ENCODE data around the gene GRIK2. TPM values are rescaled to one million over a fixed set of nuclear protein-coding genes. Genes with fewer than 3 reads are reported as not detected.
A peak's percentile ranks its signal among the peaks of the same experiment; 100 is the strongest.

GRIK2 gene
- total and polyA plus RNA-seq, 2 donors (not counting 3 experiments of a cell fraction or from before 2014, with no cell fraction given): not detected

- intact Hi-C loops (cut with micrococcal nuclease) (no loop called here), dilution Hi-C loops (cut with MboI; ENCODE audit: extremely low pct_ligation_motif_present, low sequenced_read_pairs) (no loop called here)
- peak; percentile 56 for FAIRE-seq
- TF ChIP-seq MAX (IDR thresholded peaks at IDR 0.05; ENCODE audit: insufficient read depth, insufficient read length) (no peak), GATA2 (IDR thresholded peaks at IDR 0.05; ENCODE audit: insufficient read depth, insufficient read length, low read depth, low read length) (no peak), POLR2A (IDR thresholded peaks at IDR 0.05; ENCODE audit: low read depth, low read length) (no peak), POLR2AphosphoS5 (IDR thresholded peaks at IDR 0.05; ENCODE audit: insufficient read depth, low read depth, low read length) (no peak), EZH2 (IDR thresholded peaks at IDR 0.05; ENCODE audit: borderline replicate concordance, low read depth, low read length, severe bottlenecking) (no peak), FOS (IDR thresholded peaks at IDR 0.05; ENCODE audit: borderline replicate concordance, insufficient read depth, low read length) (no peak)
- no peak overlapping the region for H3K4me3 ChIP-seq (replicated peaks in 1 of 3; ENCODE audit: insufficient read depth in 1 of 3, low read depth in 1 of 3, low read length in 3 of 3)
- H3K79me2 ChIP-seq (ENCODE audit: control insufficient read depth, insufficient read depth, low read length): no peaks in the 10 kb centered on the region
- H3K9ac ChIP-seq (replicated peaks; ENCODE audit: extremely low read depth, insufficient read depth, low read length): no peak overlapping the region
- no peaks in the 10 kb centered on the region for H4K20me1 ChIP-seq (replicated peaks; ENCODE audit: control insufficient read depth, extremely low read depth, insufficient read depth, low read length)
- H3K9me3 ChIP-seq (replicated peaks; ENCODE audit: control insufficient read depth, insufficient read depth, low read length): no peaks in the 10 kb centered on the region
- H3K36me3 ChIP-seq (ENCODE audit: control insufficient read depth in 2 of 2, extremely low read depth in 1 of 2, insufficient read depth in 2 of 2, low read length in 2 of 2): no peaks in the 10 kb centered on the region
- H3K4me1 ChIP-seq (ENCODE audit: control insufficient read depth, extremely low read depth, insufficient read depth, low read length): no peaks in the 10 kb centered on the region
- no peak overlapping the region for H3K27ac ChIP-seq (ENCODE audit: insufficient read depth, low read depth, low read length)
- DNase-seq (ENCODE audit: low read depth, low spot score): peak; percentile 46
- no peak overlapping the region for H2AFZ ChIP-seq (ENCODE audit: low read depth, low read length)
- H3K27me3 ChIP-seq (ENCODE audit: control insufficient read depth in 2 of 2, insufficient read depth in 2 of 2, low read length in 2 of 2): peaks cover 40 to 47% of the 10 kb centered on the region in 2 experiments
- ChIA-PET POLR2A (no interaction called here), CTCF (no interaction called here)
- H3K4me2 ChIP-seq (ENCODE audit: insufficient read depth, low read length): no peak overlapping the region
- no peaks in the 10 kb centered on the region for H3K9me1 ChIP-seq (replicated peaks; ENCODE audit: control insufficient read depth, extremely low read depth, insufficient read depth, low read length)
- BruUV-seq (replicated peaks): no TSS peak
Measured at GRCh38 chr6:101396548-101397173, 3.2 kb downstream of the GRIK2 start.

GRCh38 chr6:101397199-101397598 lies 3.7 kb downstream of the GRIK2 start:
- Histone ChIP-seq H3K9me1 (replicated peaks; ENCODE audit: control insufficient read depth, extremely low read depth, insufficient read depth, low read length) (no peaks in the 10 kb centered on the region), H3K9me3 (replicated peaks; ENCODE audit: control insufficient read depth, insufficient read depth, low read length) (no peaks in the 10 kb centered on the region), H3K4me1 (ENCODE audit: control insufficient read depth, extremely low read depth, insufficient read depth, low read length) (no peaks in the 10 kb centered on the region), H3K27ac (ENCODE audit: insufficient read depth, low read depth, low read length) (no peak overlapping the region), H3K4me3 (replicated peaks in 1 of 3; ENCODE audit: insufficient read depth in 1 of 3, low read depth in 1 of 3, low read length in 3 of 3) (no peak overlapping the region), H3K36me3 (ENCODE audit: control insufficient read depth in 2 of 2, extremely low read depth in 1 of 2, insufficient read depth in 2 of 2, low read length in 2 of 2) (no peaks in the 10 kb centered on the region), H3K9ac (replicated peaks; ENCODE audit: extremely low read depth, insufficient read depth, low read length) (no peak overlapping the region), H2AFZ (ENCODE audit: low read depth, low read length) (no peak overlapping the region), H3K79me2 (ENCODE audit: control insufficient read depth, insufficient read depth, low read length) (no peaks in the 10 kb centered on the region), H3K27me3 (ENCODE audit: control insufficient read depth in 2 of 2, insufficient read depth in 2 of 2, low read length in 2 of 2) (peaks cover 39 to 46% of the 10 kb centered on the region in 2 experiments), H4K20me1 (replicated peaks; ENCODE audit: control insufficient read depth, extremely low read depth, insufficient read depth, low read length) (no peaks in the 10 kb centered on the region), H3K4me2 (ENCODE audit: insufficient read depth, low read length) (no peak overlapping the region)
- BruUV-seq (replicated peaks): no TSS peak
- ChIA-PET CTCF (no interaction called here), POLR2A (no interaction called here)
- TF ChIP-seq EZH2 (IDR thresholded peaks at IDR 0.05; ENCODE audit: borderline replicate concordance, low read depth, low read length, severe bottlenecking): no peak
- TF ChIP-seq FOS (IDR thresholded peaks at IDR 0.05; ENCODE audit: borderline replicate concordance, insufficient read depth, low read length): no peak
- no peak for TF ChIP-seq MYC (IDR thresholded peaks at IDR 0.05; ENCODE audit: low read depth, low read length)
- no peak for TF ChIP-seq JUN (IDR thresholded peaks at IDR 0.05; ENCODE audit: borderline replicate concordance, insufficient read depth, insufficient read length, low read depth)
- no peak for TF ChIP-seq POLR2A (IDR thresholded peaks at IDR 0.05; ENCODE audit: low read depth, low read length)
- no peak for TF ChIP-seq POLR2AphosphoS5 (IDR thresholded peaks at IDR 0.05; ENCODE audit: insufficient read depth, low read depth, low read length)
- no peak for TF ChIP-seq MAX (IDR thresholded peaks at IDR 0.05; ENCODE audit: insufficient read depth, insufficient read length)
- no peak for TF ChIP-seq GATA2 (IDR thresholded peaks at IDR 0.05; ENCODE audit: insufficient read depth, insufficient read length, low read depth, low read length)
- TF ChIP-seq CTCF (IDR thresholded peaks at IDR 0.05; ENCODE audit: extremely low read depth in 1 of 2, insufficient read depth in 1 of 2, low read depth in 1 of 2, low read length in 2 of 2): no peak
- FAIRE-seq (peak; percentile 42), DNase-seq (ENCODE audit: low read depth, low spot score) (no peak)
- intact Hi-C loops (cut with micrococcal nuclease): no loop called here
- dilution Hi-C loops (cut with MboI; ENCODE audit: extremely low pct_ligation_motif_present, low sequenced_read_pairs): no loop called here

Data from endothelial cell of umbilical vein (primary cell).